H1 (cell line): Measurements from ENCODE around the gene TROAP.

Source experiments
- BACH1 ChIP-seq: IDR thresholded peaks from 2 replicates; pipeline ENCODE4 v1.6.1; 2012; ENCODE audit warnings: low read length, improper control_type of control experiment
- EZH2 ChIP-seq: fragments of 200-600 bp; sonication (generic); IDR thresholded peaks from 2 replicates; pipeline ENCODE4 v1.7.1; 2012; ENCODE audit warnings: low read depth, mild to moderate bottlenecking, moderate library complexity, low read length, inconsistent platforms; ENCODE audit not compliant: severe bottlenecking
- JUND ChIP-seq: IDR thresholded peaks from 2 replicates; pipeline ENCODE4 v1.6.1; 2011; ENCODE audit warnings: mild to moderate bottlenecking, improper control_type of control experiment, low read length
- KDM1A ChIP-seq: fragments of 200-600, 300-600 bp; sonication (generic); IDR thresholded peaks from 2 replicates; pipeline ENCODE4 v1.7.1; 2016; ENCODE audit warnings: mild to moderate bottlenecking, low read length, borderline replicate concordance
- NRF1 ChIP-seq: IDR thresholded peaks from 2 replicates; pipeline ENCODE4 v1.6.1; 2011; ENCODE audit warnings: mild to moderate bottlenecking, low read depth, low read length, improper control_type of control experiment
- RFX5 ChIP-seq: IDR thresholded peaks from 2 replicates; pipeline ENCODE4 v1.6.1; 2011; ENCODE audit warnings: low read depth, low read length, improper control_type of control experiment, borderline replicate concordance
- SP1 ChIP-seq: IDR thresholded peaks from 2 replicates; pipeline ENCODE4 v1.6.1; 2011; ENCODE audit warnings: low read depth, low read length
- ZNF274 ChIP-seq: IDR thresholded peaks from 2 replicates; pipeline ENCODE4 v1.7.0; 2012; ENCODE audit warnings: low read length, borderline replicate concordance; ENCODE audit errors: extremely low read depth
- TF ChIP-seq, protein P1 (sequence below): IDR thresholded peaks from 2 replicates; pipeline ENCODE4 v1.6.1; 2012; ENCODE audit warnings: inconsistent platforms
- TF ChIP-seq, protein P2 (sequence below), 3 experiments: IDR thresholded peaks; 1 replicate in 2 of 3; 2 replicates in 1 of 3; pipeline versions ENCODE4 v1.5.1 to v1.6.1; 2011; ENCODE audit warnings: low read length in 3 of 3, mild to moderate bottlenecking in 3 of 3, inconsistent platforms in 2 of 3, low read depth in 1 of 3, moderate library complexity in 1 of 3; ENCODE audit not compliant: insufficient read depth in 1 of 3; ENCODE audit errors: control extremely low read depth in 1 of 3

DNA sequence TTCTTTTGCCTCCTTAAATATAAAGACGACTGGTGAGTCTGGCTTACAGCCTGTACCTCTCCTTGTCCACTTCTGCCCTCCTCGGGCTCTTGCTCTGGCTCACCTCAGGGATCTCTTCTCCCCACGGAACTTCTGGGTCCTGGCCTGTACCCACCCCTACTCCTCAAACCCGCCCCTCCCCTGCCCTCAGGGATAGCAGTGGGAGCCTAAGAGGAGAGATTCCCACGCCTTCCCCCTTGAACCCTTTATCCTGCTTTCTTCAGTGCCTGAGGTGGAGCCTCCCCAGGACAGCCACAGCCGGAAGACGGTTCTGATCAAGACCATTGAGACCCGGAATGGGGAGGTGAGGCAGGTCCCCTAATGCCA lies 25.4 kb upstream of the TROAP start:
- TF ChIP-seq EZH2 (no peak), SP1 (no peak), KDM1A (no peak), ZNF274 (no peak), RFX5 (no peak), JUND (no peak), NRF1 (no peak), BACH1 (no peak)
- TF ChIP-seq, protein P1, sequence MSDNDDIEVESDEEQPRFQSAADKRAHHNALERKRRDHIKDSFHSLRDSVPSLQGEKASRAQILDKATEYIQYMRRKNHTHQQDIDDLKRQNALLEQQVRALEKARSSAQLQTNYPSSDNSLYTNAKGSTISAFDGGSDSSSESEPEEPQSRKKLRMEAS: no peak
- TF ChIP-seq, protein P2, sequence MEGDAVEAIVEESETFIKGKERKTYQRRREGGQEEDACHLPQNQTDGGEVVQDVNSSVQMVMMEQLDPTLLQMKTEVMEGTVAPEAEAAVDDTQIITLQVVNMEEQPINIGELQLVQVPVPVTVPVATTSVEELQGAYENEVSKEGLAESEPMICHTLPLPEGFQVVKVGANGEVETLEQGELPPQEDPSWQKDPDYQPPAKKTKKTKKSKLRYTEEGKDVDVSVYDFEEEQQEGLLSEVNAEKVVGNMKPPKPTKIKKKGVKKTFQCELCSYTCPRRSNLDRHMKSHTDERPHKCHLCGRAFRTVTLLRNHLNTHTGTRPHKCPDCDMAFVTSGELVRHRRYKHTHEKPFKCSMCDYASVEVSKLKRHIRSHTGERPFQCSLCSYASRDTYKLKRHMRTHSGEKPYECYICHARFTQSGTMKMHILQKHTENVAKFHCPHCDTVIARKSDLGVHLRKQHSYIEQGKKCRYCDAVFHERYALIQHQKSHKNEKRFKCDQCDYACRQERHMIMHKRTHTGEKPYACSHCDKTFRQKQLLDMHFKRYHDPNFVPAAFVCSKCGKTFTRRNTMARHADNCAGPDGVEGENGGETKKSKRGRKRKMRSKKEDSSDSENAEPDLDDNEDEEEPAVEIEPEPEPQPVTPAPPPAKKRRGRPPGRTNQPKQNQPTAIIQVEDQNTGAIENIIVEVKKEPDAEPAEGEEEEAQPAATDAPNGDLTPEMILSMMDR (IDR thresholded peaks at IDR 0.05; ENCODE audit: control extremely low read depth in 1 of 3, insufficient read depth in 1 of 3, low read depth in 1 of 3, low read length in 3 of 3): no peak
